K562 (cell line): ENCODE data around the gene ECSIT. TPM values are rescaled to one million over a fixed set of nuclear protein-coding genes. Genes with fewer than 3 reads are reported as not detected.
A peak's percentile ranks its signal among the peaks of the same experiment; 100 is the strongest.

ENCODE experiments used
- ATAC-seq: fragments of 200-7000 bp; cut with Tn5 transposase; 3 replicates; pipeline ENCODE4 v1.9.1; 2020; ENCODE audit warnings: moderate library complexity
- BruUV-seq: library from RNA; stranded (reverse); fragments of 400-500 nt; replicated peaks from 2 replicates; lab custom pipeline; 2021; lab: Mats Ljungman, UMichigan
- CTCF ChIA-PET: fragments of 300-600 bp; formaldehyde crosslinking; extraction: SDS; loops from one replicate; lab custom pipeline; 2021; ENCODE audit warnings: low intra/inter-chr PET ratio; lab: Yijun Ruan, JAX
- POLR2A ChIA-PET: fragments of 300-600, 350-650 bp; sonication (Branson Sonifier 250); formaldehyde crosslinking; extraction: SDS; loops from one replicate; lab custom pipeline; 2021; ENCODE audit warnings: antibody characterized with exemption, inconsistent platforms; lab: Yijun Ruan, JAX
- DNase-seq, 4 experiments: peaks; one replicate each; pipeline versions ENCODE4 v3.0.0 to v3.0.0-alpha.2; 2011 to 2018; ENCODE audit warnings: low spot score in 3 of 4, mixed read lengths in 3 of 4; ENCODE audit errors: extremely low read depth in 1 of 4
- FAIRE-seq: peaks from 2 replicates; lab custom pipeline; 2011; peaks lifted over from hg19 to GRCh38; lab: Jason Lieb, UNC
- H2AFZ ChIP-seq: 2 replicates; pipeline ENCODE4 v1.6.0; 2011; ENCODE audit warnings: low read depth, low read length, control low read depth, inconsistent platforms
- H3K27ac ChIP-seq: fragments of 200-600 bp; 3 replicates; pipeline ENCODE4 v1.8.0; 2011; ENCODE audit warnings: low read depth, mild to moderate bottlenecking, control low read depth, inconsistent platforms, low read length, moderate library complexity, mixed read lengths; ENCODE audit errors: extremely low read depth
- H3K27me3 ChIP-seq, 2 experiments: fragments of 300-600 bp in 1 of 2; 2 replicates in 1 of 2; 3 replicates in 1 of 2; pipeline versions ENCODE4 v1.6.0 to v1.8.0; 2011; ENCODE audit warnings: inconsistent platforms in 2 of 2, low read length in 2 of 2, mild to moderate bottlenecking in 1 of 2, mixed read lengths in 1 of 2, moderate library complexity in 1 of 2; ENCODE audit not compliant: control insufficient read depth in 2 of 2, insufficient read depth in 2 of 2
- H3K36me3 ChIP-seq: fragments of 300-600 bp; 3 replicates; pipeline ENCODE4 v1.8.0; 2011; ENCODE audit warnings: mild to moderate bottlenecking, low read length, inconsistent platforms; ENCODE audit not compliant: control insufficient read depth, insufficient read depth
- H3K4me1 ChIP-seq, 2 experiments: fragments of 200-600 bp in 1 of 2; replicated peaks in 1 of 2; 2 replicates in 1 of 2; 3 replicates in 1 of 2; pipeline versions ENCODE4 v1.5.1 to v1.8.0; 2011; ENCODE audit warnings: inconsistent platforms in 2 of 2, low read length in 2 of 2, mild to moderate bottlenecking in 1 of 2, mixed read lengths in 1 of 2, moderate library complexity in 1 of 2; ENCODE audit not compliant: control insufficient read depth in 2 of 2, insufficient read depth in 2 of 2
- H3K4me2 ChIP-seq: 2 replicates; pipeline ENCODE4 v1.6.1; 2011; ENCODE audit warnings: low read length, control low read depth, inconsistent platforms, mixed read lengths; ENCODE audit not compliant: insufficient read depth
- H3K4me3 ChIP-seq: fragments of 200-600 bp; sonication (generic), shearing (Covaris generic); 2 replicates; pipeline ENCODE4 v1.5.1; 2016; ENCODE audit warnings: control low read depth, inconsistent platforms
- H3K79me2 ChIP-seq: fragments of 200-600 bp; 3 replicates; pipeline ENCODE4 v1.8.0; 2011; ENCODE audit warnings: low read length, inconsistent platforms; ENCODE audit not compliant: control insufficient read depth, insufficient read depth
- H3K9ac ChIP-seq, 2 experiments: 2 replicates each; pipeline versions ENCODE4 v1.6.0 to v1.6.1; 2011; ENCODE audit warnings: low read depth in 2 of 2, low read length in 2 of 2, control low read depth in 1 of 2, inconsistent platforms in 1 of 2, mild to moderate bottlenecking in 1 of 2, mixed read lengths in 1 of 2; ENCODE audit not compliant: insufficient read depth in 1 of 2
- H3K9me1 ChIP-seq: one replicate; pipeline ENCODE4 v1.6.0; 2011; ENCODE audit warnings: inconsistent platforms, mild to moderate bottlenecking, low read length, moderate library complexity; ENCODE audit not compliant: control insufficient read depth, insufficient read depth
- H3K9me3 ChIP-seq: replicated peaks from 2 replicates; pipeline ENCODE4 v1.5.1; 2011; ENCODE audit warnings: low read depth, low read length, inconsistent platforms; ENCODE audit not compliant: control insufficient read depth, insufficient read depth
- H4K20me1 ChIP-seq: replicated peaks from 2 replicates; pipeline ENCODE4 v1.6.1; 2011; ENCODE audit warnings: low read length, inconsistent platforms, mixed read lengths; ENCODE audit not compliant: control insufficient read depth, insufficient read depth
- EP300 ChIP-seq: IDR thresholded peaks from 2 replicates; pipeline ENCODE4 v1.6.1; 2012; ENCODE audit warnings: low read length, improper control_type of control experiment
- EP400 ChIP-seq: fragments of 450-650 bp; IDR thresholded peaks from 2 replicates; pipeline ENCODE4 v1.6.1; 2017; ENCODE audit warnings: antibody characterized with exemption, mild to moderate bottlenecking, moderate library complexity
- EZH2 ChIP-seq: IDR thresholded peaks from 2 replicates; pipeline ENCODE4 v1.6.1; 2012; ENCODE audit warnings: low read depth, mild to moderate bottlenecking, inconsistent platforms, low read length, borderline replicate concordance
- GATAD2A ChIP-seq: fragments of 450-650 bp; IDR thresholded peaks from 2 replicates; pipeline ENCODE4 v1.6.1; 2017
- HDAC1 ChIP-seq, 2 experiments: fragments of 450-650 bp; IDR thresholded peaks; 2 replicates each; pipeline ENCODE4 v1.6.1; 2016 to 2017; ENCODE audit warnings: inconsistent platforms in 1 of 2, mild to moderate bottlenecking in 1 of 2, moderate library complexity in 1 of 2
- KAT7 ChIP-seq: sonication (generic); formaldehyde crosslinking; IDR thresholded peaks from 2 replicates; pipeline ENCODE4 v1.8.0; 2022; ENCODE audit warnings: missing genetic modification reagents, mild to moderate bottlenecking, borderline replicate concordance
- MYC ChIP-seq, 2 experiments: fragments of 250-450 bp in 1 of 2; sonication (Bioruptor Pico) in 1 of 2; IDR thresholded peaks; 2 replicates each; pipeline versions ENCODE4 v1.5.1 to v1.6.1; 2012 to 2021; ENCODE audit warnings: low read depth in 2 of 2, borderline replicate concordance in 1 of 2, improper control_type of control experiment in 1 of 2, low read length in 1 of 2, mild to moderate bottlenecking in 1 of 2, moderate library complexity in 1 of 2
- PHF8 ChIP-seq: fragments of 200-600 bp; sonication (generic); IDR thresholded peaks from 2 replicates; pipeline ENCODE4 v1.6.1; 2012; ENCODE audit warnings: mixed run types, mild to moderate bottlenecking, inconsistent platforms, low read length, moderate library complexity, borderline replicate concordance
- WGBS: fragments of 100-300 bp; shearing (Covaris generic); methylation state at CpG from one replicate; pipeline ENCODE4 v1.1.6; 2016; ENCODE audit warnings: low coverage, mixed read lengths; ENCODE audit not compliant: insufficient coverage; ENCODE audit errors: missing lambda C conversion rate; 5-methylcytosine and 5-hydroxymethylcytosine counted together
- in situ Hi-C: fragments of 300-500 bp; cut with MboI; formaldehyde crosslinking; loops from 4 replicates; pipeline ENCODE4 v1.15.0; 2018; ENCODE audit warnings: inconsistent platforms, mixed read lengths
- intact Hi-C: fragments of 100-400 bp; cut with micrococcal nuclease; formaldehyde crosslinking; loops from 2 replicates; pipeline ENCODE4 v1.14.2; 2022
- polyA plus RNA-seq, 8 experiments: library from polyadenylated mRNA; depleted of rRNA in 4 of 8; stranded (reverse) in 5 of 8; unstranded in 3 of 8; fragments of >200 nt; fragmentation: Nextera tagmentation in 2 of 8; fragmentation: Illumina TruSeq in 1 of 8; extraction: Ambion mirVana in 2 of 8; extraction: Trizol in 1 of 8; gene quantifications; 2 replicates each; pipeline versions ENCODE4 v1.2.1 to v1.2.3, GENCODE V29; 2011 to 2014; ENCODE audit warnings: inconsistent platforms in 1 of 8, missing spikeins in 1 of 8
- total RNA-seq, 7 experiments: library from RNA; depleted of rRNA in 6 of 7; stranded (reverse); fragments of >200 nt in 6 of 7; fragmentation: Illumina TruSeq in 2 of 7; extraction: Trizol in 2 of 7; gene quantifications; 2 replicates each; pipeline versions ENCODE4 v1.2.1 to v1.2.3, GENCODE V29; 2011 to 2021; ENCODE audit warnings: low replicate concordance in 1 of 7
- TF ChIP-seq, protein P1 (sequence below), 2 experiments: fragments of 450-650 bp; conservative IDR thresholded peaks; 2 replicates each; pipeline ENCODE4 v1.6.1; 2017; ENCODE audit warnings: mild to moderate bottlenecking in 2 of 2, moderate library complexity in 2 of 2
- TF ChIP-seq, protein P2 (sequence below), 3 experiments: fragments of 200-800 bp in 1 of 3; sonication (Bioruptor generic) in 1 of 3; sonication (generic) in 1 of 3; formaldehyde crosslinking in 1 of 3; IDR thresholded peaks; 2 replicates each; pipeline versions ENCODE4 v1.6.1 to v1.8.0; 2016 to 2022; ENCODE audit warnings: mild to moderate bottlenecking in 2 of 3, missing compliant biosample characterization in 2 of 3, missing genetic modification characterization in 2 of 3, missing genetic modification reagents in 1 of 3
- TF ChIP-seq, protein P3 (sequence below): sonication (generic); formaldehyde crosslinking; IDR thresholded peaks from 2 replicates; pipeline ENCODE4 v1.8.0; 2022; ENCODE audit warnings: missing genetic modification reagents, mild to moderate bottlenecking, borderline replicate concordance
- TF ChIP-seq, protein P4 (sequence below): fragments of 250-450 bp; sonication (Bioruptor Pico); IDR thresholded peaks from 2 replicates; pipeline ENCODE4 v1.8.0; 2022; ENCODE audit warnings: moderate library complexity, mild to moderate bottlenecking, inconsistent platforms

The ECSIT gene
- total and polyA plus RNA-seq, 9 of the 15 experiments (the other 6 are each of a cell fraction or from before 2014, with no cell fraction given): 1.1 to 82.5 (median 43.9) TPM

DNA sequence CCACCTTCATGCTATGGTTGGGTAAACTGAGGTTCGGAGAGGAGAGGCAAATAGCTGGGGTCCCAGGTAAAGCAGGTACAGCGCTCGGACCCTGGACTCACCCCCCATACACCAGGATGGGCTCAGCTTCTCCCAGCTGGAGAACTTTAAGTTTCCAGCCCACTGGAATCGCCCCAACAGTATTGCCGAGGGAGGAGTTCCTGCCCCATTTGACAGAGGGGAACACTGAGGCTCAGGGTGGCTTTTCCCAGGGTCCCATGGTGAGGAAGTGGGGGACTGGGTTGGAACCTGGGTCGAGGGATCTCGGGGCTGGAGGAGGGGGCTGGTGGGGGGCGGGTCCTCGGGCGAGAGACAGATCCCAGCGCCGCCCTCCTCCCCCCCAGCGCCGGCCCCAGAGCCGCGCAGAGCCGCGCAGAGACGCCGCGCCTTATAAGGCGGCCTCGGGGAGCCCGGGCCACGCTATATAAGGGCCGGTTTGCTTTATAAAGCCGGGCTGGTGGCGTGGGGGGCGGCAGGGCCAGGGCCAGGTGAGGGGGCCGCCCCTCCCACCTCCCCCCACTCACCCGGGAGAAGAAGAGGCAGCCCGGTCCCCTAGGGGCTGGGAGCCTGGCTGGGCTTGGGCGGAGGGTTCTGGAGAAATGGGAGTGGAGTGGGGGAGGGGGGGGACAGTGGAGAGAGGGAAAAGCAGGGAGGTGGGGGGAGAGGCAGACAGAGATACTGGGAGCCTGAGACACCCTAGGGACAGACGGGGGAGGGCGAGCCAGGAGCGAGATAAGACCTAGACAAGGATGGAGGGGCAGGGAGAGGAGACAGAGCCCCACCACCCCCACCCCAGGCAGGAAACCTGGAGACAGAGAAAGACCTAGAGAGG, 10.8 kb upstream of the ECSIT start:
- H3K27ac ChIP-seq: peak overlapping the region; percentile 75
- ATAC-seq (peak; percentile 77), DNase-seq (peak; percentile 85 to 89 (median 87)), FAIRE-seq (peak; percentile 56)
- peak overlapping the region; percentile 48 to 88 for H3K9ac ChIP-seq
- H2AFZ ChIP-seq: peak overlapping the region; percentile 66
- POLR2A ChIA-PET: interaction anchor here (1.0 to 1.2 kb wide), 3 partner anchors 10 to 19 kb away, joined by 3 to 7 read pairs (median 4); partner anchors contain the start of genes ECSIT and ELOF1
- in situ Hi-C loops (no loop called here), intact Hi-C loops (loop anchor here (5.0 kb wide), 1 partner anchor 42 kb away; no protein-coding TSS in a partner anchor)
- 10% methylated on average over 4 of the region's 36 CpGs for WGBS
- peak overlapping the region; percentile 70 for H3K4me2 ChIP-seq
- peak overlapping the region; percentile 31 for H3K4me3 ChIP-seq
- no peaks in the 10 kb centered on the region for H3K36me3 ChIP-seq
- H3K4me1 ChIP-seq: peaks cover 30 to 47% of the 10 kb centered on the region in 2 experiments; a peak in 4 of 5 replicates
- H3K9me1 ChIP-seq: no peaks in the 10 kb centered on the region
- H4K20me1 ChIP-seq: no peaks in the 10 kb centered on the region
- BruUV-seq: no TSS peak
- H3K79me2 ChIP-seq: no peaks in the 10 kb centered on the region
- CTCF ChIA-PET: no interaction called here
- no peaks in the 10 kb centered on the region for H3K9me3 ChIP-seq
- H3K27me3 ChIP-seq: no peaks in the 10 kb centered on the region
- peak; percentile 53; the same call in 1 of the 2 replicates for TF ChIP-seq PHF8
- 0 out of 2 replicates have a peak, but pooled peaks have one; percentile 30 for TF ChIP-seq GATAD2A
- TF ChIP-seq, protein P1, sequence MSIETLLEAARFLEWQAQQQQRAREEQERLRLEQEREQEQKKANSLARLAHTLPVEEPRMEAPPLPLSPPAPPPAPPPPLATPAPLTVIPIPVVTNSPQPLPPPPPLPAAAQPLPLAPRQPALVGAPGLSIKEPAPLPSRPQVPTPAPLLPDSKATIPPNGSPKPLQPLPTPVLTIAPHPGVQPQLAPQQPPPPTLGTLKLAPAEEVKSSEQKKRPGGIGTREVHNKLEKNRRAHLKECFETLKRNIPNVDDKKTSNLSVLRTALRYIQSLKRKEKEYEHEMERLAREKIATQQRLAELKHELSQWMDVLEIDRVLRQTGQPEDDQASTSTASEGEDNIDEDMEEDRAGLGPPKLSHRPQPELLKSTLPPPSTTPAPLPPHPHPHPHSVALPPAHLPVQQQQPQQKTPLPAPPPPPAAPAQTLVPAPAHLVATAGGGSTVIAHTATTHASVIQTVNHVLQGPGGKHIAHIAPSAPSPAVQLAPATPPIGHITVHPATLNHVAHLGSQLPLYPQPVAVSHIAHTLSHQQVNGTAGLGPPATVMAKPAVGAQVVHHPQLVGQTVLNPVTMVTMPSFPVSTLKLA (conservative IDR thresholded peaks at IDR 0.05): 0 out of 4 replicates have a peak, but pooled peaks of 1 of the 2 experiments have one; percentile 44
- TF ChIP-seq MYC (IDR thresholded peaks at IDR 0.05; ENCODE audit: low read depth, low read length): 0 out of 2 replicates have a peak, but pooled peaks have one; percentile 5
- no peak for TF ChIP-seq MYC (CRISPR knock-in tag; IDR thresholded peaks at IDR 0.05; ENCODE audit: borderline replicate concordance, low read depth)
- 0 out of 2 replicates have a peak, but pooled peaks have one; percentile 42 for TF ChIP-seq KAT7 (CRISPR knock-in tag)
- peak; percentile 45; the same call in 1 of the 2 replicates for TF ChIP-seq EP400
- TF ChIP-seq HDAC1 (IDR thresholded peaks at IDR 0.05): peak in 1 of 2 experiments; percentile 34; a peak in 2 of 4 replicates
- TF ChIP-seq, protein P2, sequence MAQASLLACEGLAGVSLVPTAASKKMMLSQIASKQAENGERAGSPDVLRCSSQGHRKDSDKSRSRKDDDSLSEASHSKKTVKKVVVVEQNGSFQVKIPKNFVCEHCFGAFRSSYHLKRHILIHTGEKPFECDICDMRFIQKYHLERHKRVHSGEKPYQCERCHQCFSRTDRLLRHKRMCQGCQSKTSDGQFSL (CRISPR knock-in tag; IDR thresholded peaks at IDR 0.05): peak; percentile 48; the same call in 1 of the 2 replicates
- TF ChIP-seq, protein P2 (tag; IDR thresholded peaks at IDR 0.05): no peak; a peak in 1 of 4 replicates
- TF ChIP-seq EZH2: no peak
- TF ChIP-seq, protein P3, sequence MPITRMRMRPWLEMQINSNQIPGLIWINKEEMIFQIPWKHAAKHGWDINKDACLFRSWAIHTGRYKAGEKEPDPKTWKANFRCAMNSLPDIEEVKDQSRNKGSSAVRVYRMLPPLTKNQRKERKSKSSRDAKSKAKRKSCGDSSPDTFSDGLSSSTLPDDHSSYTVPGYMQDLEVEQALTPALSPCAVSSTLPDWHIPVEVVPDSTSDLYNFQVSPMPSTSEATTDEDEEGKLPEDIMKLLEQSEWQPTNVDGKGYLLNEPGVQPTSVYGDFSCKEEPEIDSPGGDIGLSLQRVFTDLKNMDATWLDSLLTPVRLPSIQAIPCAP (CRISPR knock-in tag): no peak
- TF ChIP-seq, protein P4, sequence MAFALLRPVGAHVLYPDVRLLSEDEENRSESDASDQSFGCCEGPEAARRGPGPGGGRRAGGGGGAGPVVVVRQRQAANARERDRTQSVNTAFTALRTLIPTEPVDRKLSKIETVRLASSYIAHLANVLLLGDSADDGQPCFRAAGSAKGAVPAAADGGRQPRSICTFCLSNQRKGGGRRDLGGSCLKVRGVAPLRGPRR (CRISPR knock-in tag): no peak
- TF ChIP-seq EP300: no peak
